ENCODE measurements around the gene TCF4.

Gene TCF4

GRCh38 chr18:55268628-55269275, 319.2 kb downstream of the TCF4 start:
- no peak for TF ChIP-seq CTCF (IDR thresholded peaks at IDR 0.05)

- no peak for TF ChIP-seq CTCF (IDR thresholded peaks at IDR 0.05)
These were observed 319.8 kb downstream of the TCF4 start for GRCh38 chr18:55268151-55268601.

- TF ChIP-seq CTCF (IDR thresholded peaks at IDR 0.05): no peak
These were observed 321.0 kb downstream of the TCF4 start for GRCh38 chr18:55266981-55267380.

GRCh38 chr18:55265984-55266383, 322.0 kb downstream of the TCF4 start:
- no peak for TF ChIP-seq CTCF (IDR thresholded peaks at IDR 0.05)

GRCh38 chr18:55265130-55265675, 322.8 kb downstream of the TCF4 start:
- no peak for TF ChIP-seq CTCF (IDR thresholded peaks at IDR 0.05)

- TF ChIP-seq CTCF (IDR thresholded peaks at IDR 0.05): no peak
These were observed 323.9 kb downstream of the TCF4 start for GRCh38 chr18:55264108-55264507.

- TF ChIP-seq CTCF (IDR thresholded peaks at IDR 0.05): no peak
These were observed 325.9 kb downstream of the TCF4 start for GRCh38 chr18:55262021-55262560.

Data from LNCAP (cell line).